A549 (cell line): ENCODE results near the gene C1orf167.

ENCODE experiments used
- BHLHE40 ChIP-seq: IDR thresholded peaks from 2 replicates; pipeline ENCODE4 v1.6.1; 2012; ENCODE audit warnings: low read depth, low read length, inconsistent platforms
- CBX2 ChIP-seq: fragments of 200-600 bp; sonication (generic); IDR thresholded peaks from 2 replicates; pipeline ENCODE4 v1.6.1; 2016; ENCODE audit warnings: low read depth, mild to moderate bottlenecking, borderline replicate concordance
- CHD2 ChIP-seq: fragments of 150-350 bp; IDR thresholded peaks from 2 replicates; pipeline ENCODE4 v1.6.1; 2014; ENCODE audit warnings: low read length; ENCODE audit not compliant: partially characterized antibody
- ESRRA ChIP-seq: fragments of 150-350 bp; IDR thresholded peaks from 2 replicates; pipeline ENCODE4 v1.6.1; 2014; ENCODE audit warnings: mild to moderate bottlenecking, low read length, borderline replicate concordance
- KDM1A ChIP-seq: fragments of 200-600 bp; sonication (generic); IDR thresholded peaks from 2 replicates; pipeline ENCODE4 v1.6.1; 2016; ENCODE audit warnings: low read depth, mild to moderate bottlenecking
- PBX3 ChIP-seq: IDR thresholded peaks from 2 replicates; pipeline ENCODE4 v1.6.1; 2012
- POLR2A ChIP-seq: IDR thresholded peaks from 2 replicates; pipeline ENCODE4 v1.6.1; 2012; ENCODE audit warnings: mild to moderate bottlenecking, low read length
- RAD21 ChIP-seq, 2 experiments: fragments of >200 bp in 1 of 2; sonication (Bioruptor Twin) in 1 of 2; formaldehyde crosslinking in 1 of 2; IDR thresholded peaks in 1 of 2; conservative IDR thresholded peaks in 1 of 2; 2 replicates in 1 of 2; 3 replicates in 1 of 2; pipeline ENCODE4 v1.6.1; 2012 to 2018; ENCODE audit warnings: inconsistent platforms in 1 of 2
- RFX5 ChIP-seq: fragments of 450-650 bp; IDR thresholded peaks from 2 replicates; pipeline ENCODE4 v1.7.1; 2014; ENCODE audit warnings: antibody characterized with exemption, mild to moderate bottlenecking, moderate library complexity
- TF ChIP-seq, protein P1 (sequence below): fragments of >200 bp; sonication (Bioruptor Twin); formaldehyde crosslinking; IDR thresholded peaks from 3 replicates; pipeline ENCODE4 v1.5.1; 2016
- TF ChIP-seq, protein P2 (sequence below): fragments of 450-650 bp; IDR thresholded peaks from 2 replicates; pipeline ENCODE4 v1.6.1; 2014; ENCODE audit warnings: antibody characterized with exemption
- TF ChIP-seq, protein P3 (sequence below): fragments of 200-600 bp; sonication (generic); IDR thresholded peaks from 2 replicates; pipeline ENCODE4 v1.6.1; 2016; ENCODE audit warnings: antibody characterized with exemption, mild to moderate bottlenecking, moderate library complexity

GRCh38 chr1:11831945-11832725 lies 70.1 kb downstream of the C1orf167 start:
- TF ChIP-seq, protein P1, sequence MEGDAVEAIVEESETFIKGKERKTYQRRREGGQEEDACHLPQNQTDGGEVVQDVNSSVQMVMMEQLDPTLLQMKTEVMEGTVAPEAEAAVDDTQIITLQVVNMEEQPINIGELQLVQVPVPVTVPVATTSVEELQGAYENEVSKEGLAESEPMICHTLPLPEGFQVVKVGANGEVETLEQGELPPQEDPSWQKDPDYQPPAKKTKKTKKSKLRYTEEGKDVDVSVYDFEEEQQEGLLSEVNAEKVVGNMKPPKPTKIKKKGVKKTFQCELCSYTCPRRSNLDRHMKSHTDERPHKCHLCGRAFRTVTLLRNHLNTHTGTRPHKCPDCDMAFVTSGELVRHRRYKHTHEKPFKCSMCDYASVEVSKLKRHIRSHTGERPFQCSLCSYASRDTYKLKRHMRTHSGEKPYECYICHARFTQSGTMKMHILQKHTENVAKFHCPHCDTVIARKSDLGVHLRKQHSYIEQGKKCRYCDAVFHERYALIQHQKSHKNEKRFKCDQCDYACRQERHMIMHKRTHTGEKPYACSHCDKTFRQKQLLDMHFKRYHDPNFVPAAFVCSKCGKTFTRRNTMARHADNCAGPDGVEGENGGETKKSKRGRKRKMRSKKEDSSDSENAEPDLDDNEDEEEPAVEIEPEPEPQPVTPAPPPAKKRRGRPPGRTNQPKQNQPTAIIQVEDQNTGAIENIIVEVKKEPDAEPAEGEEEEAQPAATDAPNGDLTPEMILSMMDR = no peak
- TF ChIP-seq RFX5 = no peak
- no peak for TF ChIP-seq BHLHE40
- TF ChIP-seq POLR2A = no peak
- TF ChIP-seq ESRRA = no peak
- TF ChIP-seq, protein P2, sequence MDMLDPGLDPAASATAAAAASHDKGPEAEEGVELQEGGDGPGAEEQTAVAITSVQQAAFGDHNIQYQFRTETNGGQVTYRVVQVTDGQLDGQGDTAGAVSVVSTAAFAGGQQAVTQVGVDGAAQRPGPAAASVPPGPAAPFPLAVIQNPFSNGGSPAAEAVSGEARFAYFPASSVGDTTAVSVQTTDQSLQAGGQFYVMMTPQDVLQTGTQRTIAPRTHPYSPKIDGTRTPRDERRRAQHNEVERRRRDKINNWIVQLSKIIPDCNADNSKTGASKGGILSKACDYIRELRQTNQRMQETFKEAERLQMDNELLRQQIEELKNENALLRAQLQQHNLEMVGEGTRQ = no peak
- TF ChIP-seq, protein P3, sequence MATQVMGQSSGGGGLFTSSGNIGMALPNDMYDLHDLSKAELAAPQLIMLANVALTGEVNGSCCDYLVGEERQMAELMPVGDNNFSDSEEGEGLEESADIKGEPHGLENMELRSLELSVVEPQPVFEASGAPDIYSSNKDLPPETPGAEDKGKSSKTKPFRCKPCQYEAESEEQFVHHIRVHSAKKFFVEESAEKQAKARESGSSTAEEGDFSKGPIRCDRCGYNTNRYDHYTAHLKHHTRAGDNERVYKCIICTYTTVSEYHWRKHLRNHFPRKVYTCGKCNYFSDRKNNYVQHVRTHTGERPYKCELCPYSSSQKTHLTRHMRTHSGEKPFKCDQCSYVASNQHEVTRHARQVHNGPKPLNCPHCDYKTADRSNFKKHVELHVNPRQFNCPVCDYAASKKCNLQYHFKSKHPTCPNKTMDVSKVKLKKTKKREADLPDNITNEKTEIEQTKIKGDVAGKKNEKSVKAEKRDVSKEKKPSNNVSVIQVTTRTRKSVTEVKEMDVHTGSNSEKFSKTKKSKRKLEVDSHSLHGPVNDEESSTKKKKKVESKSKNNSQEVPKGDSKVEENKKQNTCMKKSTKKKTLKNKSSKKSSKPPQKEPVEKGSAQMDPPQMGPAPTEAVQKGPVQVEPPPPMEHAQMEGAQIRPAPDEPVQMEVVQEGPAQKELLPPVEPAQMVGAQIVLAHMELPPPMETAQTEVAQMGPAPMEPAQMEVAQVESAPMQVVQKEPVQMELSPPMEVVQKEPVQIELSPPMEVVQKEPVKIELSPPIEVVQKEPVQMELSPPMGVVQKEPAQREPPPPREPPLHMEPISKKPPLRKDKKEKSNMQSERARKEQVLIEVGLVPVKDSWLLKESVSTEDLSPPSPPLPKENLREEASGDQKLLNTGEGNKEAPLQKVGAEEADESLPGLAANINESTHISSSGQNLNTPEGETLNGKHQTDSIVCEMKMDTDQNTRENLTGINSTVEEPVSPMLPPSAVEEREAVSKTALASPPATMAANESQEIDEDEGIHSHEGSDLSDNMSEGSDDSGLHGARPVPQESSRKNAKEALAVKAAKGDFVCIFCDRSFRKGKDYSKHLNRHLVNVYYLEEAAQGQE = no peak
- no peak for TF ChIP-seq PBX3
- no peak for TF ChIP-seq CBX2
- TF ChIP-seq KDM1A = no peak
- TF ChIP-seq RAD21 (conservative IDR thresholded peaks at IDR 0.05 in 1 of 2, IDR thresholded peaks at IDR 0.05 in 1 of 2) = no peak
- TF ChIP-seq CHD2 = no peak
